Glutamatergic neuron (in vitro differentiated cells): ENCODE results near the gene GNAZ. TPM values are rescaled to one million over a fixed set of nuclear protein-coding genes. Genes with fewer than 3 reads are reported as not detected.

ENCODE experiments used
- DNase-seq: peaks from one replicate; pipeline ENCODE4 v3.0.0; 2022
- H3K27ac Mint-ChIP-seq: one replicate; pipeline ENCODE4 v1.8.0; 2020; ENCODE audit warnings: mild to moderate bottlenecking, mixed read lengths, inconsistent platforms; ENCODE audit not compliant: unreplicated experiment
- H3K27me3 Mint-ChIP-seq: one replicate; pipeline ENCODE4 v1.8.0; 2020; ENCODE audit warnings: mild to moderate bottlenecking, moderate library complexity, mixed read lengths, inconsistent platforms; ENCODE audit not compliant: unreplicated experiment
- H3K36me3 Mint-ChIP-seq: one replicate; pipeline ENCODE4 v1.8.0; 2020; ENCODE audit warnings: mild to moderate bottlenecking, mixed read lengths, inconsistent platforms; ENCODE audit not compliant: unreplicated experiment
- H3K4me1 Mint-ChIP-seq: one replicate; pipeline ENCODE4 v1.8.0; 2020; ENCODE audit warnings: mild to moderate bottlenecking, low read depth, mixed read lengths, inconsistent platforms; ENCODE audit not compliant: unreplicated experiment
- H3K4me3 Mint-ChIP-seq: one replicate; pipeline ENCODE4 v1.8.0; 2020; ENCODE audit warnings: mild to moderate bottlenecking, mixed read lengths, inconsistent platforms; ENCODE audit not compliant: unreplicated experiment
- H3K9me3 Mint-ChIP-seq: one replicate; pipeline ENCODE4 v1.8.0; 2020; ENCODE audit warnings: mild to moderate bottlenecking, moderate library complexity, mixed read lengths, inconsistent platforms; ENCODE audit not compliant: unreplicated experiment
- CTCF ChIP-seq: fragments of 200-600 bp; sonication (generic); IDR thresholded peaks from one replicate; pipeline ENCODE4 v1.5.0; 2021; ENCODE audit not compliant: partially characterized antibody, unreplicated experiment
- total RNA-seq: library from RNA; stranded (reverse); fragmentation: NEBNext Ultra II Directional; extraction: Animal tissue kit (Norgen Biotek cat#: 25700); gene quantifications from one replicate; pipeline ENCODE4 v1.2.1, GENCODE V29; 2021; ENCODE audit not compliant: unreplicated experiment

The GNAZ gene
- total RNA-seq, 1 donor from 2014 or later = 82.5 TPM

DNA sequence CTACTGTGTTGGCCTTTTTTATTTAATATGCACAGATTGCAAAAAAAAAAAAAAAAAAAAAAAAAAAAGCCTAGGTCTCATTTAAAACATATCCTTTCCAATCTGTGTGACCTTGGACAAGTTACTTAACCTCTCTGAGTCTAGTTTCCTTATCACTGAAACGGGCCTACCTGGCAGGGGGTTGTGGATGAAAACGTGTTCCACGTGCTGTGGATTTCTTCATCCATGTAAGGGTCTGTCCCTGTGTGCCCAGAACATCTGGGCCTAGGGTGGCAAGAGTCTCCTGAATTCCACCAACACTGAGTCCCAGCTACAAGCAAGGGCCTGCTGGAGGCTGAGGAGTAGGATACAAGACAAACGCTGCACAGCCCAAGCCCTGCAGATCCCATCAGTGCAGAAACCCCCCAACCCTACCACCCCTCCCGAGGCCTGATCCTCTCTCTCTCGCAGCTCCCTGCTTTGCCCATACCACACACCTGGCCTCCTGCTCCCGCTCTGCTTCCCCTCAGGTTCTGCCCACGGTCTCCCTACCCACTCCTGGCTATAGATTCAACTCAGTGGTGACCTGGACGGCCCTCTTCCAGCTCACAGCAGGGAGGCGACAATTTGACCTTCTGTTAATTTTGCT lies 4.7 kb upstream of the GNAZ start:
- Mint-ChIP-seq H3K4me3 (peak overlapping the region; percentile 30), H3K4me1 (peaks cover 22% of the 10 kb centered on the region), H3K36me3 (peaks cover 4% of the 10 kb centered on the region), H3K27me3 (peaks cover 14% of the 10 kb centered on the region), H3K27ac (peak overlapping the region; percentile 10), H3K9me3 (peaks cover 19% of the 10 kb centered on the region)
- no peak for DNase-seq
- TF ChIP-seq CTCF = no peak

GRCh38 chr22:23066200-23067022 lies 3.9 kb upstream of the GNAZ start:
- TF ChIP-seq CTCF = no peak
- peaks cover 21% of the 10 kb centered on the region for H3K9me3 Mint-ChIP-seq

DNA sequence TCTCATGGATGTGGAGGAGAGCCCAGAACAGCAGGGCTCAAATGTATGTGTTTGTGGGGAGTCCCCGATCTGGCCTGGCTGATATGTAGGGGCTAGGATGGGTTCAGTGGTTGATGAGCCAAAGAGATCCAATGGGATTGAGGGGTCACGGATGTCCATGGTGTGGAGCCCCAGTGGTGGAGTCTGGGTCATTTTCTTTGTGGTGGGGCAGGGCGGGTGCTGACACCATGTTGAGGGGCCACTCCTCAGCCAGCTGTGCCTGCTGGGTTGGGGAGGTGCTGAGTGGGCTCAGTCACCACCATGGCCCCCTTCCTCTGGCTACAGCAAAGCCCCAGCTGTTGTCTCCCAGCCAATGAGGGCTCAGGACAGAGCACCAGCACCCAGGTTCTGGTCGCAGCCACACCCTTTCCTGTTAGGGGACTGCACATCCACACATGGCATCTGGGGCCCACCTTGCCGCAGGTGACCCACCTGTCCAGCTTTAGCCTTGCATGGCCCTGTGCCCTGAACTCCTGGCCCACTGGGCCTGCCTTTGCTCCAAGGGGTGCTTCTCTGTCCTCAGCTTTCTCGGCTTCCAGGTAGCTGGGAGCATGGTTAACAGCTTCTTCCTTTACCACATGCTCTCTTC lies 3.2 kb upstream of the GNAZ start:
- Mint-ChIP-seq H3K36me3 (peaks cover 4% of the 10 kb centered on the region), H3K4me3 (no peak overlapping the region), H3K9me3 (peaks cover 21% of the 10 kb centered on the region), H3K27me3 (peaks cover 22% of the 10 kb centered on the region), H3K4me1 (peaks cover 31% of the 10 kb centered on the region), H3K27ac (no peak overlapping the region)
- no peak for DNase-seq
- no peak for TF ChIP-seq CTCF

More at GRCh38 chr22:23066200-23067022, 3.9 kb upstream of the GNAZ start:
- Mint-ChIP-seq H3K27me3 (peaks cover 17% of the 10 kb centered on the region), H3K4me3 (peak overlapping the region; percentile 31), H3K36me3 (peaks cover 4% of the 10 kb centered on the region), H3K27ac (peak overlapping the region; percentile 10), H3K4me1 (peaks cover 23% of the 10 kb centered on the region)
- no peak for DNase-seq

- Mint-ChIP-seq H3K27me3 (peaks cover 22% of the 10 kb centered on the region), H3K9me3 (peaks cover 21% of the 10 kb centered on the region), H3K4me1 (peaks cover 35% of the 10 kb centered on the region), H3K36me3 (peaks cover 4% of the 10 kb centered on the region), H3K4me3 (peak overlapping the region; percentile 56), H3K27ac (peak overlapping the region; percentile 55)
- no peak for TF ChIP-seq CTCF
- DNase-seq = no peak
These were observed 2.6 kb upstream of the GNAZ start for GRCh38 chr22:23067691-23068090.
